Testis (tissue), 5 donors: ENCODE results near the gene IL1RAPL1. TPM values are rescaled to one million over a fixed set of nuclear protein-coding genes. Genes with fewer than 3 reads are reported as not detected.

Experiments
- DNase-seq: peaks from one replicate; pipeline ENCODE4 v3.0.0-alpha.2; 2019
- H3K27ac ChIP-seq, 2 donors: fragments of 200-600 bp; sonication (generic); one replicate each; pipeline ENCODE4 v1.5.1; 2019
- H3K27me3 ChIP-seq: fragments of 200-600 bp; sonication (generic); one replicate; pipeline ENCODE4 v1.5.1; 2019
- H3K36me3 ChIP-seq: fragments of 200-600 bp; sonication (generic); one replicate; pipeline ENCODE4 v1.5.1; 2017; ENCODE audit warnings: low read depth; ENCODE audit errors: missing control alignments
- H3K4me1 ChIP-seq: fragments of 200-600 bp; sonication (generic); one replicate; pipeline ENCODE4 v1.5.1; 2019
- H3K4me3 ChIP-seq, 2 donors: fragments of 200-600 bp; sonication (generic); one replicate each; pipeline ENCODE4 v1.5.1; 2017 to 2019
- H3K9me3 ChIP-seq: fragments of 200-600 bp; sonication (generic); one replicate; pipeline ENCODE4 v1.5.1; 2017
- POLR2A ChIP-seq: fragments of 450-650 bp; IDR thresholded peaks from one replicate; pipeline ENCODE4 v1.6.1; 2017; ENCODE audit warnings: antibody characterized with exemption, mild to moderate bottlenecking, moderate library complexity
- WGBS, 2 donors: methylation state at CpG; one replicate each; pipeline ENCODE4 v1.1.5; 2018; 5-methylcytosine and 5-hydroxymethylcytosine counted together
- intact Hi-C: fragments of 100-400 bp; cut with DNase I; formaldehyde crosslinking; loops from one replicate; pipeline ENCODE4 v1.15.1; 2023; ENCODE audit warnings: low total_unique reads
- long read RNA-seq, 2 donors: transcript quantifications; one replicate each; lab custom pipeline, GENCODE V29; 2026
- polyA plus RNA-seq: library from polyadenylated mRNA; stranded (reverse); fragments of 350-450 nt; fragmentation: Illumina TruSeq; extraction: RNeasy Lipid Tissue Mini Kit (QIAGEN cat#74804); gene quantifications from one replicate; pipeline ENCODE4 v1.2.3, GENCODE V29; 2014; ENCODE audit warnings: low read depth, low replicate concordance; ENCODE audit not compliant: insufficient read depth
- total RNA-seq, 2 donors: library from RNA; depleted of rRNA; stranded (reverse); fragments of >200 nt; gene quantifications; one replicate each; pipeline ENCODE4 v1.2.3, GENCODE V29; 2016
- TF ChIP-seq, protein P1 (sequence below), 3 experiments: fragments of 450-650 bp in 2 of 3; fragments of 200-600 bp in 1 of 3; sonication (generic) in 1 of 3; IDR thresholded peaks; one replicate each; pipeline ENCODE4 v1.5.1; 2016 to 2019; ENCODE audit warnings: antibody characterized with exemption in 3 of 3, mild to moderate bottlenecking in 2 of 3, moderate library complexity in 1 of 3

IL1RAPL1 gene
- total RNA-seq = under 1 TPM; 0.93 to 0.94 TPM
- polyA plus RNA-seq = 0.13 TPM
- long read RNA-seq, donor 1 = 0 reads
- long read RNA-seq, donor 2, partial matches to known transcripts = 0 of 1 reads
- long read RNA-seq, donor 2, other reads (novel, unspliced or antisense) = 0 of 1 reads

DNA sequence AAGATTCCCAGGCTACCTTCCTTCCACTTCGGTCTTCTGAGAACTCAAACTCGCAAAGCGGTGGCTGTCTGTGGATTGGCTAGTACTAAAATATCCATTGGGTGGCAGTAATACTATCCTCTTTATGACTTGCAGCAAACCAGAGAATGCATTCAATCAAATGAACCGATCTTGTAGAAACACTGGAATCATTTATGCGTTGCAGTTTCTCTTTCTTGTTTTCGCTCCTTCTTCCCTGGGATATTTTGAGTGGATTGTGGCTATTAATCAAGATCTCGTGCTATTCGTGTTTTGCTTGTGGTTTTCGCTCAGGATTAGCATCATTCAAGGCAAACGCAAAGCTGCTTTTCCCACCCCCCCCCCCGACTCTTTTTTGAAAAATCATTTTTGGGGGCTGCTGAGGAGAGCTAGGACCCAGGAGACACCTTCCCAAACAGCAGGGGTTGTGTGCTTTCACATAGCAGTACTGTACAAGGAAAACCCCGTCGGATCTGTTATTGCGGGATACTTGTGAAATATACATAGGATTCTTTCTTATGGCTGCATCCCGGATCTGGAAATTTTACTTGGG is at the start of gene IL1RAPL1:
TSS of gene IL1RAPL1 (plus strand) at position 466 of the 571 bp plus-strand sequence.
- H3K27ac ChIP-seq = no peak within 1 kb of the TSS
- TF ChIP-seq, protein P1, sequence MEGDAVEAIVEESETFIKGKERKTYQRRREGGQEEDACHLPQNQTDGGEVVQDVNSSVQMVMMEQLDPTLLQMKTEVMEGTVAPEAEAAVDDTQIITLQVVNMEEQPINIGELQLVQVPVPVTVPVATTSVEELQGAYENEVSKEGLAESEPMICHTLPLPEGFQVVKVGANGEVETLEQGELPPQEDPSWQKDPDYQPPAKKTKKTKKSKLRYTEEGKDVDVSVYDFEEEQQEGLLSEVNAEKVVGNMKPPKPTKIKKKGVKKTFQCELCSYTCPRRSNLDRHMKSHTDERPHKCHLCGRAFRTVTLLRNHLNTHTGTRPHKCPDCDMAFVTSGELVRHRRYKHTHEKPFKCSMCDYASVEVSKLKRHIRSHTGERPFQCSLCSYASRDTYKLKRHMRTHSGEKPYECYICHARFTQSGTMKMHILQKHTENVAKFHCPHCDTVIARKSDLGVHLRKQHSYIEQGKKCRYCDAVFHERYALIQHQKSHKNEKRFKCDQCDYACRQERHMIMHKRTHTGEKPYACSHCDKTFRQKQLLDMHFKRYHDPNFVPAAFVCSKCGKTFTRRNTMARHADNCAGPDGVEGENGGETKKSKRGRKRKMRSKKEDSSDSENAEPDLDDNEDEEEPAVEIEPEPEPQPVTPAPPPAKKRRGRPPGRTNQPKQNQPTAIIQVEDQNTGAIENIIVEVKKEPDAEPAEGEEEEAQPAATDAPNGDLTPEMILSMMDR (IDR thresholded peaks at IDR 0.05) = no peak
- no peak for TF ChIP-seq POLR2A
- intact Hi-C loops = no loop called here
- WGBS, 2 donors = 1 to 2% methylated on average over 11 to 14 of the region's 15 CpGs
- H3K9me3 ChIP-seq = no peaks in the 10 kb centered on the region
- no peaks in the 10 kb centered on the region for H3K27me3 ChIP-seq
- peak; percentile 23 for DNase-seq
- H3K4me1 ChIP-seq = no peaks in the 10 kb centered on the region
- no peak within 1 kb of the TSS for H3K4me3 ChIP-seq
- no peaks in the 10 kb centered on the region for H3K36me3 ChIP-seq

DNA sequence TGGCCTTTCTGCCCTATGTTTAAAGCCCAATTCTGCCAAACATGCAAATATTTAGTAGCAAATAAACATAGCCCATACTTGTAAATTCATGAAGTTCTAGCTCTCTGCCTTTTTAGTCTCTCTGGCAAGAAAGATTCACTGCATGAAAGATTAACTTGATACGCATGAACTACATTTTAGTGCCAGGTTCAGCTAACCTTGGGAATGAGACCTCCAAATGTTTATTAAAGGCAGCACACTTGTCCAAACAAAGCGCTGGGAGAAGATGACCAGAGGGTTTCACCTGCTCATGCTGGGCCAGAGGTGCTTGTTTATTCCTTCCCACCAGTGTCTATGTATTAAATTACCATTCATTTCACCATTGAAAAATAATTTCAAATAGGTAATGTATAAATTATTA is 44.5 kb upstream of the IL1RAPL1 start:
- H3K27me3 ChIP-seq = no peaks in the 10 kb centered on the region
- no peak overlapping the region for H3K27ac ChIP-seq
- intact Hi-C loops = no loop called here
- DNase-seq = no peak
- H3K4me3 ChIP-seq = no peak overlapping the region
- H3K36me3 ChIP-seq = no peaks in the 10 kb centered on the region
- H3K4me1 ChIP-seq = no peaks in the 10 kb centered on the region
- H3K9me3 ChIP-seq = no peaks in the 10 kb centered on the region
- TF ChIP-seq, protein P1 (IDR thresholded peaks at IDR 0.05) = no peak
- 97 to 100% methylated on average over 2 of the region's 2 CpGs for WGBS, 2 donors

GRCh38 chrX:28549838-28550237 is 37.4 kb upstream of the IL1RAPL1 start:
- H3K9me3 ChIP-seq = no peaks in the 10 kb centered on the region
- intact Hi-C loops = no loop called here
- no peak for TF ChIP-seq POLR2A
- TF ChIP-seq, protein P1 (IDR thresholded peaks at IDR 0.05) = no peak
- no peaks in the 10 kb centered on the region for H3K36me3 ChIP-seq
- no peaks in the 10 kb centered on the region for H3K27me3 ChIP-seq
- H3K4me3 ChIP-seq = no peak overlapping the region
- no peaks in the 10 kb centered on the region for H3K4me1 ChIP-seq
- WGBS, 2 donors = 80 to 96% methylated on average over 4 of the region's 4 CpGs
- no peak overlapping the region for H3K27ac ChIP-seq
- DNase-seq = no peak

DNA sequence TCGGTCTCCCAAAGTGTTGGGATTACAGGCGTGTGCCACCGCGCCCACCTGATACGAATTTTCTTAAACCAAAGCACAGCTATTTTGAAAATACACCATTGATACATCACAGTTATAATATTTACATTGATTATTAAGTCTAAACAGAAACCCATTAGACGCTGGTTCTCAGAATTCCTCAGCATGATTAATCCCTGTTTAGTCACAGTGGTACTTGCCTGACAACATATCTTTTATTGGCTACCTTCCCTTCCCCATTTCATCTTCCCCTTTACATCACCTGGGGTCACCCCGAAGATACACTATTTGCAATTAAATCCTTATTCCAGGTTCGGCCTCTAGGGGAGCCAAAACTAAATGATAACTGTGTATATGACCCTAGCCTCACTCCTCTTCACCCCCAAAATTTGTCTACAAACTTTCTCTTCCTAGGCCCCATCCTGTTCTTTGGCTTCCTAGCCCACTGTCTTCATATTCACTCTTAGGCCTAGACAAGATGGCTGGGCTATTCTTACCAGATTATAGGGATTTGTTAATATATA is 36.8 kb upstream of the IL1RAPL1 start:
- WGBS, 2 donors = 92 to 99% methylated on average over 8 of the region's 8 CpGs
- H3K4me3 ChIP-seq = no peak overlapping the region
- intact Hi-C loops = no loop called here
- no peaks in the 10 kb centered on the region for H3K36me3 ChIP-seq
- TF ChIP-seq, protein P1 (IDR thresholded peaks at IDR 0.05) = no peak
- TF ChIP-seq POLR2A = no peak
- no peaks in the 10 kb centered on the region for H3K4me1 ChIP-seq
- DNase-seq = no peak
- H3K9me3 ChIP-seq = no peaks in the 10 kb centered on the region
- H3K27me3 ChIP-seq = no peaks in the 10 kb centered on the region
- no peak overlapping the region for H3K27ac ChIP-seq

DNA sequence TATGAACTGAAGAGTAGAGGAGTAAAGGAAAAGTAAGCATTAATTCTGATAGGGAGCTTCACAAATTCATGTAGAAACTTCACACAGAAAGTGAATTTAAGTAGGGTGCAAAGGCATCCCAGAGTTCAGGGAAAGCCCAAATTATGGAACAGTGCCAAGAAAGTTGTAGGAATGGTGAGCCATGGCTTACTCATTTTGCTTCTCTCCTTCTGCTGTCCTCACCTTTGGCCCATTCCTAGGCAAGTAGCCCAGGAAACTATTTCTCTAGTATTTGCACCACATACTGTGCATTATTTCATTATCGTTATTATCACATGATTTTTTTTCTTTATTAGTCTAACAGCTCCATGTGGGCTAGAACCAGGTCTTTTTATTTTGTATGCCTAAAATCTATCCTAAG is 34.9 kb upstream of the IL1RAPL1 start:
- Histone ChIP-seq H3K9me3 (no peaks in the 10 kb centered on the region), H3K4me3 (no peak overlapping the region), H3K27me3 (no peaks in the 10 kb centered on the region), H3K4me1 (no peaks in the 10 kb centered on the region), H3K27ac (no peak overlapping the region), H3K36me3 (no peaks in the 10 kb centered on the region)
- no peak for TF ChIP-seq POLR2A
- TF ChIP-seq, protein P1 (IDR thresholded peaks at IDR 0.05) = no peak
- intact Hi-C loops = no loop called here
- WGBS, 2 donors = 84 to 100% methylated on average over 1 of the region's 1 CpG
- DNase-seq = no peak
